OCI-LY1 (cell line): Measurements from ENCODE around the gene OFD1.
A peak's percentile ranks its signal among the peaks of the same experiment; 100 is the strongest.

Experiments used
- H2AFZ ChIP-seq: fragments of 200-600 bp; sonication (generic), shearing (Covaris generic); 2 replicates; pipeline ENCODE4 v1.6.0; 2014; ENCODE audit warnings: antibody characterized with exemption, mild to moderate bottlenecking, low read length
- H3F3A ChIP-seq: fragments of 200-600 bp; sonication (generic), shearing (Covaris generic); 2 replicates; pipeline ENCODE4 v1.6.0; 2014; ENCODE audit warnings: mild to moderate bottlenecking, antibody characterized with exemption, low read length, moderate library complexity; ENCODE audit not compliant: insufficient read depth
- H3K27ac ChIP-seq: fragments of 200-600 bp; sonication (generic); 2 replicates; pipeline ENCODE4 v1.5.1; 2014; ENCODE audit warnings: low read length, mixed run types, mild to moderate bottlenecking, low read depth; ENCODE audit not compliant: poor library complexity, severe bottlenecking
- H3K27me3 ChIP-seq: fragments of 200-600 bp; sonication (generic); 2 replicates; pipeline ENCODE4 v1.6.0; 2014; ENCODE audit warnings: antibody characterized with exemption, mild to moderate bottlenecking, low read length, moderate library complexity; ENCODE audit not compliant: insufficient read depth
- H3K36me3 ChIP-seq: fragments of 200-600 bp; sonication (generic); 2 replicates; pipeline ENCODE4 v1.6.1; 2014; ENCODE audit warnings: mild to moderate bottlenecking, antibody characterized with exemption, low read length, moderate library complexity, mixed read lengths; ENCODE audit not compliant: insufficient read depth
- H3K4me1 ChIP-seq: fragments of 200-600 bp; sonication (generic); 2 replicates; pipeline ENCODE4 v1.5.1; 2014; ENCODE audit warnings: mild to moderate bottlenecking, low read length, moderate library complexity; ENCODE audit not compliant: insufficient read depth, severe bottlenecking
- H3K4me2 ChIP-seq: fragments of 200-600 bp; sonication (generic), shearing (Covaris generic); 2 replicates; pipeline ENCODE4 v1.6.1; 2014; ENCODE audit warnings: low read length
- H3K4me3 ChIP-seq: fragments of 200-600 bp; sonication (generic); 2 replicates; pipeline ENCODE4 v1.5.1; 2014; ENCODE audit warnings: low read length, low read depth, mild to moderate bottlenecking, mixed read lengths; ENCODE audit not compliant: poor library complexity, severe bottlenecking
- H3K79me2 ChIP-seq: fragments of 200-600 bp; shearing (Covaris generic); 2 replicates; pipeline ENCODE4 v1.6.1; 2016; ENCODE audit warnings: mixed run types, low read length, mixed read lengths; ENCODE audit not compliant: insufficient read depth
- H3K9ac ChIP-seq: fragments of 200-600 bp; sonication (generic), shearing (Covaris generic); 2 replicates; pipeline ENCODE4 v1.6.1; 2014; ENCODE audit warnings: mild to moderate bottlenecking, low read length, mixed read lengths
- H3K9me2 ChIP-seq: fragments of 200-600 bp; sonication (generic), shearing (Covaris generic); 2 replicates; pipeline ENCODE4 v1.6.1; 2014; ENCODE audit warnings: low read depth, mild to moderate bottlenecking, low read length, mixed read lengths
- H3K9me3 ChIP-seq: fragments of 200-600 bp; shearing (Covaris generic); 2 replicates; pipeline ENCODE4 v1.6.1; 2014; ENCODE audit warnings: low read length, mixed read lengths
- H4K20me1 ChIP-seq: fragments of 200-600 bp; sonication (generic), shearing (Covaris generic); 2 replicates; pipeline ENCODE4 v1.6.0; 2016; ENCODE audit warnings: mild to moderate bottlenecking, low read length; ENCODE audit not compliant: insufficient read depth
- EZH2 ChIP-seq: fragments of 200-600 bp; sonication (generic), shearing (Covaris generic); IDR thresholded peaks from 2 replicates; pipeline ENCODE4 v1.8.0; 2017; ENCODE audit warnings: borderline replicate concordance, mixed run types, mild to moderate bottlenecking, antibody characterized with exemption, low read length, moderate library complexity, mixed read lengths
- TF ChIP-seq, protein P1 (sequence below): fragments of 200-600 bp; sonication (generic), shearing (Covaris generic); IDR thresholded peaks from 2 replicates; pipeline ENCODE4 v1.5.1; 2017; ENCODE audit warnings: mild to moderate bottlenecking, antibody characterized with exemption, low read length, moderate library complexity, mixed read lengths

The OFD1 gene

DNA sequence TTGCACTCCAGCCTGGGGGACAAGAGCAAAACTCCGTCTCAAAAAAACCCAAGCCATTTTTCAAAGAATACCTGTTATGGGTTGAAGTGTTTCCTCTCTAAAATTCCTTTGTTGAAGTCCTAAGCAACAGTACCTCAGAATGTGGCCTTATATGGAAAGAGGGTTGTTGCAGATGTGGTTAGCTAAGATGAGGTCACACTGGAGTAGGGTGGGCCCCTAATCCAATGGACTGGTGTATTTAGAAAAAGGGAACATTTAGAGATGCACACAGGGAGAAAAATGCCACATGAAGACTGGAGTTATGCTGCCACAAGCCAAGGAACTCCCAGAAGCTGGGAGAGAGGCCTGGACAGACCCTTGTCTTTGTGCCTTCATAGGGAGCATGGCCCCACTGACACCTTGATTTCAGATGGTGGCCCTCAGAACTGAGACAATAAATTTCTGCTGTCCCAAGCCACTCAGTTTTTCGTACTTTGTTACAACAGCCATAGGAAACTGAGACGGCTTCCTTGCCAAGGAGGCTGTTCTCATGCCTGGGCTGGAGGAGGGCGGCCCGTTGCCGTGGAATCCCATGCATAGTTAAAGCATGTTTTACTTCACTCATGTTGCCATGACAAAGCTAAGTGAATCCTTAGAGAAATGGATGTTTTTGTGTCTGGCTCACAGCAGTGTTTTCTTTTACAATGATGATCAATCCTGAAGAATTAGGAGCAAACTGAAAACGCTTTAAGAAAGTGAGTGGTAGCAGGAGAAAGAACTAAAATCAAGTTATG lies 16.7 kb upstream of the OFD1 start:
- H4K20me1 ChIP-seq, result no peaks in the 10 kb centered on the region

DNA sequence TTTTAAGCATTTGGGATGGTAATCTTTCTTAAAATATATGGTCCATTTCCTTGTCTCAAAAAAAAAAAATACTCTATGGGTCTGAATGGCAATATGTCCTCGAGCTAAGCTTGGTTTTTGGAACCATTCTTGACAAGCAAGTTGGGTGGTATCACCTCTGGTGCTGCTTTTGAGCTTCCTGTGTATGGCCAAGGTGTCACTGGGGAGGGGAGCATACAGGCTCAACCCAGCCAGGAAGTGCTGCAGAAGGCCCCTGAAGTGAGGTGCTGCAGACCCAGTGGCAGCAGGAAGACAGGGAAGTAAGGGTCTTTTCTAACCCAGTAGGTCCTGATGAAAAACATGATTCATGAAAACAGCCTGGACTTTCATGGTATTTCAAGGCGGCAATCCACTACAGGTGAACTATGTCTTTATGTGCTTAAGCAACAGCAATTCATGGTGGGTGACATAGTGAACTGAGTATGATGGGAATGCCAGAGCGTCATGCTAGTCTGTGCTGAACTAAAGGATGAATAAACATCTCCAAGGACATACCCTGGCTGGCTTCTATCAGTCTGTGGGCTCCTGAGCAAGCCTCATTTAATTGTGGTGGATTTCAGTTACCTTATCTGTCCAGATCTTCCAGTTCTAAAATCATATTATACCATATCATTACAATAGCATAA lies 15.2 kb upstream of the OFD1 start:
- Histone ChIP-seq H3K79me2 (peaks cover 11% of the 10 kb centered on the region), H3K27me3 (no peaks in the 10 kb centered on the region), H4K20me1 (no peaks in the 10 kb centered on the region), H3K9me2 (no peaks in the 10 kb centered on the region), H3K4me2 (no peak overlapping the region), H3K9me3 (no peaks in the 10 kb centered on the region), H3K36me3 (peaks cover 71% of the 10 kb centered on the region), H3K4me1 (peaks cover 17% of the 10 kb centered on the region), H3F3A (no peaks in the 10 kb centered on the region), H3K9ac (no peak overlapping the region), H3K27ac (no peak overlapping the region), H3K4me3 (no peak overlapping the region), H2AFZ (no peak overlapping the region)
- TF ChIP-seq, protein P1, sequence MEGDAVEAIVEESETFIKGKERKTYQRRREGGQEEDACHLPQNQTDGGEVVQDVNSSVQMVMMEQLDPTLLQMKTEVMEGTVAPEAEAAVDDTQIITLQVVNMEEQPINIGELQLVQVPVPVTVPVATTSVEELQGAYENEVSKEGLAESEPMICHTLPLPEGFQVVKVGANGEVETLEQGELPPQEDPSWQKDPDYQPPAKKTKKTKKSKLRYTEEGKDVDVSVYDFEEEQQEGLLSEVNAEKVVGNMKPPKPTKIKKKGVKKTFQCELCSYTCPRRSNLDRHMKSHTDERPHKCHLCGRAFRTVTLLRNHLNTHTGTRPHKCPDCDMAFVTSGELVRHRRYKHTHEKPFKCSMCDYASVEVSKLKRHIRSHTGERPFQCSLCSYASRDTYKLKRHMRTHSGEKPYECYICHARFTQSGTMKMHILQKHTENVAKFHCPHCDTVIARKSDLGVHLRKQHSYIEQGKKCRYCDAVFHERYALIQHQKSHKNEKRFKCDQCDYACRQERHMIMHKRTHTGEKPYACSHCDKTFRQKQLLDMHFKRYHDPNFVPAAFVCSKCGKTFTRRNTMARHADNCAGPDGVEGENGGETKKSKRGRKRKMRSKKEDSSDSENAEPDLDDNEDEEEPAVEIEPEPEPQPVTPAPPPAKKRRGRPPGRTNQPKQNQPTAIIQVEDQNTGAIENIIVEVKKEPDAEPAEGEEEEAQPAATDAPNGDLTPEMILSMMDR, result no peak
- no peak for TF ChIP-seq EZH2

More for the DNA sequence above, 16.7 kb upstream of the OFD1 start:
- H3K4me2 ChIP-seq, result no peak overlapping the region
- H3F3A ChIP-seq, result no peaks in the 10 kb centered on the region
- H3K79me2 ChIP-seq, result peaks cover 5% of the 10 kb centered on the region; the same call in 1 of the 2 replicates
- H3K9ac ChIP-seq, result no peak overlapping the region
- H3K4me3 ChIP-seq, result no peak overlapping the region
- no peaks in the 10 kb centered on the region for H3K9me2 ChIP-seq
- no peaks in the 10 kb centered on the region for H3K9me3 ChIP-seq
- no peak for TF ChIP-seq EZH2
- TF ChIP-seq, protein P1, result no peak
- no peak overlapping the region for H2AFZ ChIP-seq
- H3K27me3 ChIP-seq, result no peaks in the 10 kb centered on the region
- no peak overlapping the region for H3K27ac ChIP-seq
- peaks cover 67% of the 10 kb centered on the region for H3K36me3 ChIP-seq
- peaks cover 17% of the 10 kb centered on the region for H3K4me1 ChIP-seq

- peak overlapping the region; percentile 68 for H3K27ac ChIP-seq
- H3K9me3 ChIP-seq, result no peaks in the 10 kb centered on the region
- TF ChIP-seq, protein P1, result no peak
- TF ChIP-seq EZH2, result no peak
- H3K27me3 ChIP-seq, result no peaks in the 10 kb centered on the region
- H3K9ac ChIP-seq, result no peak overlapping the region
- H3K36me3 ChIP-seq, result peaks cover 52% of the 10 kb centered on the region
- no peaks in the 10 kb centered on the region for H3F3A ChIP-seq
- no peaks in the 10 kb centered on the region for H4K20me1 ChIP-seq
- H3K79me2 ChIP-seq, result peaks cover 11% of the 10 kb centered on the region
- H2AFZ ChIP-seq, result no peak overlapping the region
- H3K4me3 ChIP-seq, result no peak overlapping the region
- no peaks in the 10 kb centered on the region for H3K9me2 ChIP-seq
- peaks cover 30% of the 10 kb centered on the region for H3K4me1 ChIP-seq
- H3K4me2 ChIP-seq, result no peak overlapping the region
Measured at GRCh38 chrX:13721371-13721770, 13.2 kb upstream of the OFD1 start.
